A549 (cell line): ENCODE measurements around the gene GRK7. TPM values are rescaled to one million over a fixed set of nuclear protein-coding genes. Genes with fewer than 3 reads are reported as not detected.
A peak's percentile ranks its signal among the peaks of the same experiment; 100 is the strongest.

Experiments used
- ATAC-seq, 2 experiments: fragments of 200-7000 bp in 1 of 2; fragments of >200 bp in 1 of 2; cut with Nextera tagmentation in 1 of 2; cut with Tn5 transposase in 1 of 2; 3 replicates each; pipeline versions ENCODE4 v1.8.0 to v1.9.1; 2018 to 2020; ENCODE audit warnings: mild to moderate bottlenecking in 1 of 2, moderate library complexity in 1 of 2
- CTCF ChIA-PET: fragments of 300-600 bp; sonication (Branson Sonifier 250); formaldehyde crosslinking; extraction: SDS; loops from one replicate; lab custom pipeline; 2021; ENCODE audit warnings: antibody characterized with exemption, inconsistent platforms; lab: Yijun Ruan, JAX
- POLR2A ChIA-PET: fragments of 350-600 bp; formaldehyde crosslinking; extraction: SDS; loops from one replicate; lab custom pipeline; 2021; ENCODE audit warnings: antibody characterized with exemption, inconsistent platforms; lab: Yijun Ruan, JAX
- DNase-seq, 2 experiments: peaks; one replicate each; pipeline versions ENCODE4 v3.0.0 to v3.0.0-alpha.2; 2011 to 2016; ENCODE audit warnings: low read depth in 1 of 2, low spot score in 1 of 2
- FAIRE-seq: peaks from 2 replicates; lab custom pipeline; 2011; peaks lifted over from hg19 to GRCh38; lab: Jason Lieb, UNC
- H3K27ac ChIP-seq, 2 experiments: fragments of >200 bp; sonication (Bioruptor Twin); formaldehyde crosslinking; 3 replicates each; pipeline ENCODE4 v1.5.1; 2016 to 2017
- H3K4me1 ChIP-seq: fragments of >200 bp; sonication (Bioruptor Twin); formaldehyde crosslinking; 3 replicates; pipeline ENCODE4 v1.6.1; 2016
- H3K4me2 ChIP-seq: fragments of >200 bp; sonication (Bioruptor Twin); formaldehyde crosslinking; 3 replicates; pipeline ENCODE4 v1.6.1; 2016
- H3K4me3 ChIP-seq: fragments of >200 bp; sonication (Bioruptor Twin); formaldehyde crosslinking; 3 replicates; pipeline ENCODE4 v1.5.1; 2016
- H3K9me3 ChIP-seq: fragments of >200 bp; sonication (Bioruptor Twin); formaldehyde crosslinking; 3 replicates; pipeline ENCODE4 v1.6.1; 2016
- BHLHE40 ChIP-seq: IDR thresholded peaks from 2 replicates; pipeline ENCODE4 v1.6.1; 2012; ENCODE audit warnings: low read depth, low read length, inconsistent platforms
- CBX8 ChIP-seq: fragments of 200-600 bp; sonication (generic); IDR thresholded peaks from 2 replicates; pipeline ENCODE4 v1.6.1; 2016
- CHD2 ChIP-seq: fragments of 150-350 bp; IDR thresholded peaks from 2 replicates; pipeline ENCODE4 v1.6.1; 2014; ENCODE audit warnings: low read length; ENCODE audit not compliant: partially characterized antibody
- EHF ChIP-seq: fragments of 250-450 bp; sonication (Bioruptor Pico); IDR thresholded peaks from 2 replicates; pipeline ENCODE4 v1.5.0; 2020; ENCODE audit warnings: mild to moderate bottlenecking
- FOSB ChIP-seq: fragments of 250-450 bp; sonication (Bioruptor Pico); IDR thresholded peaks from 2 replicates; pipeline ENCODE4 v1.5.0; 2020; ENCODE audit warnings: mild to moderate bottlenecking, moderate library complexity
- HDAC2 ChIP-seq: fragments of 200-600 bp; sonication (generic); IDR thresholded peaks from 2 replicates; pipeline ENCODE4 v1.6.1; 2016
- HEYL ChIP-seq: fragments of 250-450 bp; sonication (Bioruptor Pico); IDR thresholded peaks from 2 replicates; pipeline ENCODE4 v1.8.0; 2021; ENCODE audit warnings: mild to moderate bottlenecking, moderate library complexity
- HOXB13 ChIP-seq: fragments of 250-450 bp; sonication (Bioruptor Pico); IDR thresholded peaks from 2 replicates; pipeline ENCODE4 v1.5.0; 2020; ENCODE audit warnings: low read depth, mild to moderate bottlenecking, moderate library complexity
- KDM1A ChIP-seq: fragments of 200-600 bp; sonication (generic); IDR thresholded peaks from 2 replicates; pipeline ENCODE4 v1.6.1; 2016; ENCODE audit warnings: low read depth, mild to moderate bottlenecking
- MYC ChIP-seq: IDR thresholded peaks from 2 replicates; pipeline ENCODE4 v1.6.1; 2012; ENCODE audit warnings: mild to moderate bottlenecking, inconsistent platforms, low read length, improper control_type of control experiment, borderline replicate concordance
- NR3C1 ChIP-seq: fragments of >200 bp; sonication (Bioruptor Twin); formaldehyde crosslinking; IDR thresholded peaks from 3 replicates; pipeline ENCODE4 v1.6.1; 2017
- POLR2AphosphoS2 ChIP-seq: conservative IDR thresholded peaks from 2 replicates; pipeline ENCODE4 v1.6.1; 2012; ENCODE audit warnings: low read length, improper control_type of control experiment, inconsistent platforms
- TFCP2L1 ChIP-seq: fragments of 250-450 bp; sonication (Bioruptor Pico); IDR thresholded peaks from 2 replicates; pipeline ENCODE4 v1.5.0; 2021; ENCODE audit warnings: mild to moderate bottlenecking
- WGBS: methylation state at CpG from one replicate; pipeline ENCODE4 v1.1.6; 2017; ENCODE audit errors: missing lambda C conversion rate; 5-methylcytosine and 5-hydroxymethylcytosine counted together
- polyA plus RNA-seq, 4 experiments: library from polyadenylated mRNA; depleted of rRNA in 3 of 4; stranded (reverse); fragments of >200 nt; fragmentation: RNase III in 1 of 4; extraction: RNeasy Plus Mini Kit Qiagen cat#74134 plus additional on column Dnase treatment in 1 of 4; gene quantifications; 2 replicates in 3 of 4; 3 replicates in 1 of 4; pipeline ENCODE4 v1.2.3, GENCODE V29; 2011 to 2017
- TF ChIP-seq, protein P1 (sequence below): fragments of 200-600 bp; sonication (generic); IDR thresholded peaks from 2 replicates; pipeline ENCODE4 v1.6.1; 2016; ENCODE audit warnings: antibody characterized with exemption, mild to moderate bottlenecking, moderate library complexity

GRK7 gene
- polyA plus RNA-seq, 2 of the 4 experiments (the other 2 are of a cell fraction), result 0.03 TPM; not detected in 1

DNA sequence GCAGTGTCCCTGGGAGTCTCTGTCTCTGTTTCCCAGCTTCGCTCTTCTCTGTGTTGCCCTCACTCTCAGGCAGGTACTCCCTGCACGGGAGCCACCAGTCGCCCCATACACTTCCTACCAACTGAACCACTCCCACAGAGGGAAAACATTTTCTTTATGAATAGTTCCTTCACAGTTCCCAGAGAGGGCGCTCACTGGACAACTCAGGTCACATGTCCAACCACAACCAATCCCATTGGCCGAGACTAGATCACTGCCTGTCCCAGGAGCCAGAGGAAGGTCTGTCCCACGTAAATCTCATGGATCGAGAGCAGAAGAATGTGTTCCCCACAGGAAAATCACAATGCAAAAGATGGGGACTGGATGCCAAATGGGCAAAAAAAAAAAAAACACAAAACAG, 26.1 kb downstream of the GRK7 start:
- H3K9me3 ChIP-seq, result no peaks in the 10 kb centered on the region
- peak; percentile 13 to 59 for DNase-seq
- ChIA-PET POLR2A (no interaction called here), CTCF (interaction anchor here (0.6 to 1.0 kb wide), 3 partner anchors 61 to 124 kb away, joined by 3 to 4 read pairs (median 3); no protein-coding TSS in a partner anchor)
- 77% methylated on average over 7 of the region's 7 CpGs for WGBS
- TF ChIP-seq EHF (no peak), HOXB13 (CRISPR knock-in tag) (no peak), HDAC2 (no peak), NR3C1 (no peak), CBX8 (no peak), FOSB (CRISPR knock-in tag) (no peak), TFCP2L1 (CRISPR knock-in tag) (no peak)
- TF ChIP-seq, protein P1, sequence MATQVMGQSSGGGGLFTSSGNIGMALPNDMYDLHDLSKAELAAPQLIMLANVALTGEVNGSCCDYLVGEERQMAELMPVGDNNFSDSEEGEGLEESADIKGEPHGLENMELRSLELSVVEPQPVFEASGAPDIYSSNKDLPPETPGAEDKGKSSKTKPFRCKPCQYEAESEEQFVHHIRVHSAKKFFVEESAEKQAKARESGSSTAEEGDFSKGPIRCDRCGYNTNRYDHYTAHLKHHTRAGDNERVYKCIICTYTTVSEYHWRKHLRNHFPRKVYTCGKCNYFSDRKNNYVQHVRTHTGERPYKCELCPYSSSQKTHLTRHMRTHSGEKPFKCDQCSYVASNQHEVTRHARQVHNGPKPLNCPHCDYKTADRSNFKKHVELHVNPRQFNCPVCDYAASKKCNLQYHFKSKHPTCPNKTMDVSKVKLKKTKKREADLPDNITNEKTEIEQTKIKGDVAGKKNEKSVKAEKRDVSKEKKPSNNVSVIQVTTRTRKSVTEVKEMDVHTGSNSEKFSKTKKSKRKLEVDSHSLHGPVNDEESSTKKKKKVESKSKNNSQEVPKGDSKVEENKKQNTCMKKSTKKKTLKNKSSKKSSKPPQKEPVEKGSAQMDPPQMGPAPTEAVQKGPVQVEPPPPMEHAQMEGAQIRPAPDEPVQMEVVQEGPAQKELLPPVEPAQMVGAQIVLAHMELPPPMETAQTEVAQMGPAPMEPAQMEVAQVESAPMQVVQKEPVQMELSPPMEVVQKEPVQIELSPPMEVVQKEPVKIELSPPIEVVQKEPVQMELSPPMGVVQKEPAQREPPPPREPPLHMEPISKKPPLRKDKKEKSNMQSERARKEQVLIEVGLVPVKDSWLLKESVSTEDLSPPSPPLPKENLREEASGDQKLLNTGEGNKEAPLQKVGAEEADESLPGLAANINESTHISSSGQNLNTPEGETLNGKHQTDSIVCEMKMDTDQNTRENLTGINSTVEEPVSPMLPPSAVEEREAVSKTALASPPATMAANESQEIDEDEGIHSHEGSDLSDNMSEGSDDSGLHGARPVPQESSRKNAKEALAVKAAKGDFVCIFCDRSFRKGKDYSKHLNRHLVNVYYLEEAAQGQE, result no peak
- FAIRE-seq, result no peak
- H3K27ac ChIP-seq, result no peak overlapping the region
- no peaks in the 10 kb centered on the region for H3K4me1 ChIP-seq
- H3K4me3 ChIP-seq, result no peak overlapping the region
- no peak overlapping the region for H3K4me2 ChIP-seq
- peak in 1 of 2 experiments; percentile 82; a peak in 4 of 6 replicates for ATAC-seq

- POLR2A ChIA-PET, result no interaction called here
- H3K4me3 ChIP-seq, result no peak overlapping the region
- FAIRE-seq, result no peak
- TF ChIP-seq KDM1A (no peak), HEYL (no peak), MYC (no peak), CHD2 (no peak), POLR2AphosphoS2 (no peak)
- TF ChIP-seq, protein P1, result no peak
- TF ChIP-seq, all 56 proteins: peak for 0
- WGBS, result 83% methylated on average over 4 of the region's 4 CpGs
- no peak overlapping the region for H3K4me2 ChIP-seq
- no peaks in the 10 kb centered on the region for H3K4me1 ChIP-seq
- CTCF ChIA-PET, result interaction anchor here (0.6 kb wide), 2 partner anchors 62 to 66 kb away, joined by 3 to 4 read pairs; no protein-coding TSS in a partner anchor
- H3K9me3 ChIP-seq, result no peaks in the 10 kb centered on the region
- DNase-seq, result no peak
- ATAC-seq, result no peak
- H3K27ac ChIP-seq, result no peak overlapping the region
These were observed 27.0 kb downstream of the GRK7 start for GRCh38 chr3:141790171-141790570.

- no peak for ATAC-seq
- TF ChIP-seq BHLHE40, result no peak
- CTCF ChIA-PET, result interaction anchor here (0.6 to 1.5 kb wide), 3 partner anchors 55 to 121 kb away, joined by 3 to 4 read pairs (median 4); no protein-coding TSS in a partner anchor
- POLR2A ChIA-PET, result no interaction called here
- Histone ChIP-seq H3K9me3 (no peaks in the 10 kb centered on the region), H3K4me3 (no peak overlapping the region), H3K4me2 (no peak overlapping the region), H3K4me1 (no peaks in the 10 kb centered on the region), H3K27ac (no peak overlapping the region)
- FAIRE-seq, result no peak
- DNase-seq, result no peak
- 93% methylated on average over 1 of the region's 1 CpG for WGBS
These were observed 29.3 kb downstream of the GRK7 start for GRCh38 chr3:141792495-141792894.
